Skin epidermis (tissue), 12 donors: ENCODE measurements around the gene STK32B.

Source experiments
- H3K27ac ChIP-seq, 21 experiments: fragments of 200-600 bp; sonication (generic) in 11 of 21; one replicate each; pipeline ENCODE4 v1.5.0; 2020; ENCODE audit warnings: mild to moderate bottlenecking in 3 of 21, inconsistent platforms in 2 of 21, moderate library complexity in 2 of 21
- H3K4me3 ChIP-seq, 7 experiments: fragments of 200-600 bp; sonication (generic) in 2 of 7; one replicate each; pipeline ENCODE4 v1.5.0; 2020; ENCODE audit warnings: inconsistent platforms in 2 of 7, mild to moderate bottlenecking in 2 of 7, moderate library complexity in 1 of 7

The STK32B gene

GRCh38 chr4:5370286-5370685, 319.0 kb downstream of the STK32B start:
- Histone ChIP-seq H3K4me3 (no peak overlapping the region), H3K27ac (no peak overlapping the region)

GRCh38 chr4:5371415-5372190, 320.3 kb downstream of the STK32B start:
- Histone ChIP-seq H3K27ac (no peak overlapping the region), H3K4me3 (no peak overlapping the region)

GRCh38 chr4:5372198-5372597, 320.9 kb downstream of the STK32B start:
- no peak overlapping the region for H3K27ac ChIP-seq
- H3K4me3 ChIP-seq = no peak overlapping the region

GRCh38 chr4:5373327-5373726, 322.0 kb downstream of the STK32B start:
- H3K27ac ChIP-seq = no peak overlapping the region
- H3K4me3 ChIP-seq = no peak overlapping the region

- no peak overlapping the region for H3K27ac ChIP-seq
Measured at GRCh38 chr4:5374592-5374991, 323.3 kb downstream of the STK32B start.

GRCh38 chr4:5374994-5375393, 323.7 kb downstream of the STK32B start:
- Histone ChIP-seq H3K4me3 (no peak overlapping the region), H3K27ac (no peak overlapping the region)

More at GRCh38 chr4:5374592-5374991, 323.3 kb downstream of the STK32B start:
- H3K4me3 ChIP-seq = no peak overlapping the region

- Histone ChIP-seq H3K27ac (no peak overlapping the region), H3K4me3 (no peak overlapping the region)
Measured at GRCh38 chr4:5376015-5376414, 324.7 kb downstream of the STK32B start.

- H3K27ac ChIP-seq = no peak overlapping the region
- no peak overlapping the region for H3K4me3 ChIP-seq
Measured at GRCh38 chr4:5378002-5378401, 326.7 kb downstream of the STK32B start.

- H3K27ac ChIP-seq = no peak overlapping the region
- no peak overlapping the region for H3K4me3 ChIP-seq
Measured at GRCh38 chr4:5379895-5380294, 328.6 kb downstream of the STK32B start.

- no peak overlapping the region for H3K27ac ChIP-seq
- H3K4me3 ChIP-seq = no peak overlapping the region
Measured at GRCh38 chr4:5381961-5382441, 330.7 kb downstream of the STK32B start.

- no peak overlapping the region for H3K4me3 ChIP-seq
- H3K27ac ChIP-seq = no peak overlapping the region
Measured at GRCh38 chr4:5383191-5383980, 332.1 kb downstream of the STK32B start.

GRCh38 chr4:5385741-5386311, 334.5 kb downstream of the STK32B start:
- no peak overlapping the region for H3K27ac ChIP-seq
- no peak overlapping the region for H3K4me3 ChIP-seq

GRCh38 chr4:5386921-5387320, 335.6 kb downstream of the STK32B start:
- no peak overlapping the region for H3K4me3 ChIP-seq
- H3K27ac ChIP-seq = no peak overlapping the region

GRCh38 chr4:5387457-5387856, 336.2 kb downstream of the STK32B start:
- Histone ChIP-seq H3K4me3 (no peak overlapping the region), H3K27ac (no peak overlapping the region)

- Histone ChIP-seq H3K4me3 (no peak overlapping the region), H3K27ac (no peak overlapping the region)
Measured at GRCh38 chr4:5389756-5390310, 338.6 kb downstream of the STK32B start.

- no peak overlapping the region for H3K4me3 ChIP-seq
- H3K27ac ChIP-seq = no peak overlapping the region
Measured at GRCh38 chr4:5391492-5391891, 340.2 kb downstream of the STK32B start.

GRCh38 chr4:5393911-5394513, 342.7 kb downstream of the STK32B start:
- no peak overlapping the region for H3K27ac ChIP-seq
- H3K4me3 ChIP-seq = no peak overlapping the region

- no peak overlapping the region for H3K27ac ChIP-seq
Measured at GRCh38 chr4:5395781-5396180, 344.5 kb downstream of the STK32B start.

GRCh38 chr4:5398056-5398455, 346.8 kb downstream of the STK32B start:
- Histone ChIP-seq H3K4me3 (no peak overlapping the region), H3K27ac (no peak overlapping the region)

More at GRCh38 chr4:5395781-5396180, 344.5 kb downstream of the STK32B start:
- no peak overlapping the region for H3K4me3 ChIP-seq

- H3K4me3 ChIP-seq = no peak overlapping the region
- H3K27ac ChIP-seq = no peak overlapping the region
Measured at GRCh38 chr4:5399124-5399523, 347.8 kb downstream of the STK32B start.
